Activated CD8-positive, alpha-beta memory T cell treated with anti-CD3 and anti-CD28 coated beads, Interleukin-2, amount 50 U/mL, for 24 hours (primary cell): ENCODE results near the gene BST2.
"Not testable (repeated sequence)": the region's sequence is repeated elsewhere in the genome, so short reads cannot be mapped to it uniquely, and the experiment has no call there.

Source experiments
- DNase-seq: peaks from one replicate; pipeline ENCODE4 v3.0.0-alpha.2; 2020; ENCODE audit errors: extremely low read depth

Gene BST2

DNA sequence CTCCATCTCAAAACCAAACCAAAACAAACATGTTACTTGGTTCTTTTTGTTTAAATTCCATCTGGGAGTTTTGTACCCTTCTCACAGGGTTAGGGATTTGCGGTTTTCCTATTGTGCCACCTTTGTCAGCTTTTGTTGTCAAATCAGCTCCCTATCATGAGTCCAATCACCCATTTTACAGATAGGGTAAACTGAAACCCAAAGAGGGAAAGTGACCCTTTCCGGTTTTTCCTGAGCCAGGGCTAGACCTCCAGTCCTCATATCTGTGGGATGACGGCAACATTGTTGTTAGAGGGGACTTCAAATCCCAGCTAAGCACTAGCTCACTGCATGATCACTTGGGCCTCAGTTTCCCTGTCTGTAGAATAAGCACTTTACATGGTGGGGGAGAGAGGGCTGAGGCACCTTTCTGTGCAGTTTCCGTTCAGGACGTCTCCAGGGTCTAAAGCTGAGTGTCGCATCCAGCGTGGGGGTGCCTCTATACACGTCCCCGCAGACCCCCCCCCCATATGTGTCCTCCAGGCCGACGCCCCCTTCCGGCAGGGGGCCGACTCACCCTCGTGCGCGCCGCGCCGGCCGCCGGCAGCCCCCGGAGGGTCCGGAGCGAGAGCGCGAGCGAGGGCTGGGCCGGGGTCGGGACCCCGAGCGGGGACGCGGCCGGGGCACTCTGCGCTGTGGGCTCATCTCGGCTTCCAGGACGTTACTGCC, 15.3 kb downstream of the BST2 start:
- no peak for DNase-seq

- no peak for DNase-seq
Observed at GRCh38 chr19:17389288-17389687, 16.1 kb downstream of the BST2 start.

DNA sequence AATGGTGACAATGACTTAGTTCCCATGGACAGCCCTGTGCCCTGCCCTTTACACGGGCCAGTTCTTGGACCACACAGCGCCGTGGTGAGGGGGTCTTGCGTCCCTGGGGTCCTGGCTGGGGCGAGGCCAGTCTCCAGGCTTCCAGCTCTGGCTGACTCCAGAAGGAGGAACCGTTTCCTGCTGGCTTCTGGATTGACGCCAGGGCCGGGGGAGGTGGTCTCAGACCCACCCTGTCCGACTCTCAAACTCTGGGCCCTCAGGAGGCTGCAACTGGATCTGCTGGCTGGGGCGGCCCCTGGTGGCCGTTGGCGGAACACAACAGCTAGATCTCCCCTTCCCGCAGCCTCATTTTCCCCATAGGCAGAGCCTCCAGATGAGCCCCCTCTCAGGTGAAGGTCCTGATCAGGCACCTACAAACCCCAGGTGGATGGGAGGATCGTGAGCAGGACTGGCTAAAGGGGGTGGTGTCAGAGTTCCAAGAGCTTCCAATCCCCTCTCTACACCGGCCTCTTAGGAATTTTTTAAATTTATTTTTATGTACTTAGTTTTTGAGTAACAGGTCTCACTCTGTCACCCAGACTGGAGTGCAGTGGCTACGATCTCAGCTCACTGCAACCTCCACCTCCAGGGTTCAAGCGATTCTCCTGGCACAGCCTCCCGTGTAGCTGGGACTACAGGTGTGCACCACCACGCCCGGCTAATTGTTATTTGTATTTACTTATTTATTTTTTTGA, 19.4 kb downstream of the BST2 start:
- DNase-seq = no peak

GRCh38 chr19:17380426-17381138, 24.8 kb downstream of the BST2 start:
- no peak for DNase-seq

- DNase-seq = no peak
Observed at GRCh38 chr19:17379221-17379631, 26.2 kb downstream of the BST2 start.

DNA sequence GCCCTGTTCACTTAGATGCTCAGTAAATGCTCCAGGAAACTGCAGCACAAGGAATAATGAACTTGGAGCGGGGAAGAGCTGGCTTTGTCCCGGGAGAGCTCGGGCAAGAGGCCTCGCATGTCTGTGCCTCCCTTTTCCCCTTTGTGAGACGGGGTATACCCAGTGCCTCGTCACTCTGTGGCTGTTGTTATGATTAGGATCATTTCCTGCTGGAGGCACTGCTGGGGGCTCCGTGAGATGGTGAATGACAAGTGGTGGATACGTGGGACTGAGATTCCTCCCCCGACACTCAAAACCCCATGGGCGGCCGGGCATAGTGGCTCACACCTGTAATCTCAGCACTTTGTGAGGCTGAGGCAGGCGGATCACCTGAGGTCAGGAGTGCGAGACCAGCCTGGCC, 27.2 kb downstream of the BST2 start:
- no peak for DNase-seq

- DNase-seq = no peak
Observed at GRCh38 chr19:17376935-17377600, 28.4 kb downstream of the BST2 start, which contains the start of gene PLVAP. TSS of gene PLVAP (minus strand) at chr19:17377342. CDS start at chr19:17377288, 54 bp downstream.

- no peak for DNase-seq
Observed at GRCh38 chr19:17370026-17370587, 35.3 kb downstream of the BST2 start.

DNA sequence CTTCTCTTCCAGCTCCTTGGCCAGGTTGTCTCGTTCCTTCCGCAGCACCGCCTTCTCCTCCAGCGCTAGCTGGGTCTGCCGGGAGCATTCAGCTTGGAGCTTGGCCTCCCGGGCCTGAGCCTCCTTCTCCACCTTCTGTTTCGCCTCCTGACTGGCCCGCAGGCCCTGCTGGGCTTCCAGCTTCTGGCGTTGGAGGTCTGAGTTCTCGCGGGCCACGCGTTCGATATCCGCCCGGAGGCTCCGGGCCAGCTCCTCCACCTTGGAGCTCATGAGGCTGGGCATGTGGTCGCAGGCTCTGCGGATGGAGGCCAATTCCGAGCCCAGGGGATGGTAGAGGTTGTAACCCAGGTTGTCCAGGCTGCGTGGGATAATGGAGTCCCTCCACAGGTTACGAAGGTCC, 40.1 kb downstream of the BST2 start:
- no peak for DNase-seq

DNA sequence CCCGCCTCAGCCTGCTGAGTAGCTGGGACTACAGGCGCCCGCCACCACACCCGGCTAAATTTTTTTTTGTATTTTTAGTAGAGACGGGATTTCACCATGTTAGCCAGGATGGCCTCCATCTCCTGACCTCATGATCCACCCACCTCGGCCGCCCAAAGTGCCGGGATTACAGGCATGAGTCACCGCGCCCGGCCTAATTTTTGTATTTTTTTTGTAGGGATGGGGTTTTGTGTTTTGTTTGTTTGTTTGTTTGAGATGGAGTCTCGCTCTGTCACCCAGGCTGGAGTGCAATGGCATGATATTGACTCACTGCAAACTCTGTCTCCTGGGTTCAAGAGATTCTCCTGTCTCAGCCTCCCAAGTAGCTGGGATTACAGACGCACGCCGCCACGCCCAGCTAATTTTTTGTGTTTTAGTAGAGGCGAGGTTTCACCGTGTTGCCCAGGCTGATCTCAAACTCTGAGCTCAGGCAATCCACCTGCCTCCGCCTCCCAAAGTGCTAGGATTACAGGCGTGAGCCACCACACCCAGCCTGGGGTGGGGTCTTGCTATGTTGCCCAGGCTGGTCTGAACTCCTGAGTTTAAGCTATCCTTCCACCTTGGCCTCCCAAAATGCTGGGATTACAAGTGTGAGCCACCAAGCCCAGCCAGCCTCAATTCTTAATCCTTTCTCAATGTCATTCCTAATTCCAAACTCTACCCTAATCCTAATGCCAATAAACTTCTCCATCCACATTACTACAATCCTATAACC, 41.4 kb downstream of the BST2 start:
- not testable (repeated sequence) for DNase-seq

DNA sequence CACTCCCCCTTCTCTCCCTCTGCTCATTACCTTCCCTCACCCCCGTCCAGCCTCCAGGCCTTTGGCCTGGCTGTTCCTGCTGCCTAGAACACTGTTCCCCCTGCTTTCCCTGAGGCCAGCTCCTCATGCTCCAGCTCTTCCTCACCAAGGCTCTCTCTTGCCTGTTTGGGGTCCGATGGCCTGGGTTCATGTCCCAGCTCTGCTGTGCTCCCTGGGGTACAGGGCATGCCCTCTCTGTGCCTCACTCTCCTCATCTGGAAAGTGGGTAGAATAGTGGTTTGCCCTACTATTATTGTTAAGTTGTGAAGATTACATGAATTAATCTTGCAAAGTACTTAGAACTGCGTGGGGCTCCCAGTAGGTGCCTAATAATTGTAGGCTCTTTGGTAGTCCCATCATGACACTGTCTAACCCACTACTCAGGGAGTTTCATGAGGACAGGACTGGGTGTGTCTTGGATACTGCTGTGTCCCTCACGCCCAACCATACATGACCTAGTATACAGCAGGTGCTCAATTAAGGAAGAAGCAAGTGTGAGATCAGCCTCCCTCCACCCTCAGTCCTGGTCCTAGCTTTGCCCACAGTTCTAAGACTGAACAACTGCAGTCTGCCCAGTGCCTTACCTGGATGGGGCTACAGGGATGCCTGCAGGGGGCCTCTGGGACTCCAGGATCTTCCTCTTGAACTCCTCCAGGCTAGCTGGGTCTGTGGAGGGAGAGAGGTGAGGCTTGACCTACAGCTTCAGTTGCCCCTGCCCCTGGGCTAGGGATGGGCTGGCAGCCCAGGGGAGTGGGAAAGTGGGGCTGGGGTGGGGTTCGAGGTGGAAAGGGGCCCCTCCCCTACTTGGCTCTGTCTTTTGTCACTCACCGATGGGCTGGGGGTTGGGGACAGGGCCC, 45.3 kb downstream of the BST2 start:
- no peak for DNase-seq

DNA sequence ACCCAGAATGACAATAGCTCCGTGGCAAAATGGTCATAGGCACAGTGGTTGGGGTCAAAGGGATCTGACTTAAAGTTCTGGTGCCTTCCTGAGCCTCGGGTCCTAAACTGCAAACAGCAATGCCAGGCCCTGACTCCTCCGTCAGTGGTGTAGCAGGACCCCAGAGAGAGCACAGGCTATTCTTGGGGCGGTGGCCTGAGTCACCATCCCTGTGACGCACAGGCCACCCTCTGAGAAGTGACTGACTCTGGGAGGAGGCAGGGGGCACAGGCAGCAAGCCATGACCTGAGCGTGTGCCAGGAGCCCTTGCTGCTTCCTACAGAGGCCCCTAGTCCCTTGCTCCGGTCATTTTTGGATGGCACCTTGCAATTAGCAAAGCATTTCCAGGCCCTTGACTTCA, 47.0 kb downstream of the BST2 start:
- DNase-seq = no peak

DNA sequence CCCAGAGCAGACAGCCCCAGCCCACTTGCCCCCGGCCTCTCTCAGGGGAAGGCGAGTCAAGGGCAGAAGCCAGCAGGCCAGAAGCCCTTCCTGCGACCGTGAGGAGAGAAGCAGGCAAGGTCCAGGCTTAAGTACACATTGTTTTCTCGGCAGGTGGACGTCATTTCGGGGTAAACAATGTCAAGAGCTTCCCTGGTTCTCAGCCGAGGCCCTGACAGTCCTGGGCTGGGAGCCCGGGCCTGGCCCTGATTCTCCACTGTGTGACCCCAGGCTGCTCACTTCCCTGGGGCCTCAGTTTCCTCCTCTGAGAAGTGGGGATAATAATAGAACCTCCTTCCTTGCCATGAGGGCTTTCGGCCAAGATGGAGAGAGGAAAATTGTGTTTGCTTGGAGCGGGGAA, 47.7 kb downstream of the BST2 start:
- no peak for DNase-seq

- DNase-seq = no peak
Observed at GRCh38 chr19:17357078-17357666, 48.3 kb downstream of the BST2 start.

GRCh38 chr19:17353386-17353785, 52.0 kb downstream of the BST2 start:
- no peak for DNase-seq
